Mononuclear cell (primary cell): ENCODE measurements around the gene TRMT10B. TPM values are rescaled to one million over a fixed set of nuclear protein-coding genes. Genes with fewer than 3 reads are reported as not detected.
"Not testable (repeated sequence)": the region's sequence is repeated elsewhere in the genome, so short reads cannot be mapped to it uniquely, and the experiment has no call there.

ENCODE experiments used
- H3K27me3 ChIP-seq: 2 replicates; pipeline ENCODE4 v1.6.0; 2011; ENCODE audit warnings: low read length, control low read depth; ENCODE audit not compliant: insufficient read depth
- H3K4me1 ChIP-seq: 2 replicates; pipeline ENCODE4 v1.5.1; 2011; ENCODE audit warnings: mild to moderate bottlenecking, low read length, control low read depth; ENCODE audit not compliant: insufficient read depth
- H3K4me3 ChIP-seq: 2 replicates; pipeline ENCODE4 v1.5.1; 2011; ENCODE audit warnings: mild to moderate bottlenecking, low read length, moderate library complexity
- H3K9me3 ChIP-seq: 2 replicates; pipeline ENCODE4 v1.5.1; 2011; ENCODE audit warnings: low read depth, mild to moderate bottlenecking, control low read depth, low read length
- total RNA-seq: library from RNA; depleted of rRNA; stranded (reverse); fragments of >200 nt; gene quantifications from one replicate; pipeline ENCODE4 v1.2.3, GENCODE V29; 2012

Gene TRMT10B
- total RNA-seq, 1 donor, result 3.0 TPM

- H3K4me1 ChIP-seq, result peaks cover 38% of the 10 kb centered on the region
- peak overlapping the region; percentile 87 for H3K4me3 ChIP-seq
- no peaks in the 10 kb centered on the region for H3K9me3 ChIP-seq
- H3K27me3 ChIP-seq, result no peaks in the 10 kb centered on the region
These were observed 48.5 kb downstream of the TRMT10B start for GRCh38 chr9:37801959-37802711.

DNA sequence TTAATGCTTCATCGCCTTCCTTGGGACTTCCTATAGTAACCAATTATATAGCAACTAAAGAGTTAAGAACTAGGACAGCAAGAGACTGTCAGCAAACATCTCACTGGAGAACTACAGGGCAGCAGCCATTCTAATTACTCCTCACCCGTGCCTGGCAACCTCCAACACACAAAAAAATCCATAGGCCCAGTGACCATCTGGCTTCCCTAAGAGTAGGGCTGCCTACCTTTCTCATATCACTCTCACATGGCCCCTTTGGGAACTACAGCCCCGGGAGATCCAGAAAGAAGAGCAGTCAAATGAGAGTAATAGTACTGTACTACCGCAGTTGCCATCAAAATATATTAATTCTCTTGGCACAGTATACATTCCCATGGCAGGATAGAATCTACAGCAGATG, 52.7 kb downstream of the TRMT10B start:
- H3K9me3 ChIP-seq, result no peaks in the 10 kb centered on the region
- H3K4me1 ChIP-seq, result peaks cover 17% of the 10 kb centered on the region
- no peak overlapping the region for H3K4me3 ChIP-seq
- H3K27me3 ChIP-seq, result no peaks in the 10 kb centered on the region

- not testable (repeated sequence) for H3K4me3 ChIP-seq, H3K27me3 ChIP-seq, H3K9me3 ChIP-seq, H3K4me1 ChIP-seq
These were observed 56.1 kb downstream of the TRMT10B start for GRCh38 chr9:37809676-37810075.

- Histone ChIP-seq H3K9me3 (no peaks in the 10 kb centered on the region), H3K4me3 (no peak overlapping the region), H3K27me3 (no peaks in the 10 kb centered on the region), H3K4me1 (peaks cover 9% of the 10 kb centered on the region)
These were observed 58.4 kb downstream of the TRMT10B start for GRCh38 chr9:37811906-37812476.

DNA sequence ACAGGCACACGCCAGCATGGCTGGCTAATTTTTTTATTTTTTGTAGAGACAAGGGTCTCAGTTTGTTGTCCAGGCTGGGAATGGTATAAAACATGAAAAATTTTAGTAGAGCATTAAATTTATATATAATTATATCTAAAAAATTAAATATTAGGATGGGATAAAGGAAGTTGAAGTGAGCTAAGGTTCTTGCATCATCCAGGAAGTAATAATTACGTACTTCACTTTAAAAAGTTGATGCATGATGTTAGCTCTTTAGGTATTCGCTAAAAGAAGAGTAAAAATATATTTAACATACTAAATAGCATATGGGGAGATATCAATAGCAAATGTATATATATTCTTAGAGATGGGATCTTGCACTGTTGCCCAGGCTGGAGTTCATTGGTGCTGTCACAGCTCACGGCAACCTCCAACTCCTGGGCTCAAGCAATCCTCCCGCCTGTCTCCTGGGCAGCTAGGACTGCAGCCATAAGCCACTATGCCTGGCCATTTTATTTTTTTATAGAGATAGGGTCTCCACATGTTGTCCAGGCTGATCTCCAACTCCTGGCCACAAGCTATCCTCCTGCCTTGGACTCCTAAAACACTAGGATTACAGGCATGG, 59.3 kb downstream of the TRMT10B start:
- no peak overlapping the region for H3K4me3 ChIP-seq
- H3K4me1 ChIP-seq, result peaks cover 9% of the 10 kb centered on the region
- no peaks in the 10 kb centered on the region for H3K9me3 ChIP-seq
- no peaks in the 10 kb centered on the region for H3K27me3 ChIP-seq

- Histone ChIP-seq H3K4me3 (no peak overlapping the region), H3K27me3 (no peaks in the 10 kb centered on the region), H3K9me3 (no peaks in the 10 kb centered on the region), H3K4me1 (no peaks in the 10 kb centered on the region)
These were observed 65.2 kb downstream of the TRMT10B start for GRCh38 chr9:37818849-37819248.

GRCh38 chr9:37820142-37820541, 66.5 kb downstream of the TRMT10B start:
- Histone ChIP-seq H3K27me3 (no peaks in the 10 kb centered on the region), H3K4me3 (no peak overlapping the region), H3K4me1 (no peaks in the 10 kb centered on the region), H3K9me3 (no peaks in the 10 kb centered on the region)

DNA sequence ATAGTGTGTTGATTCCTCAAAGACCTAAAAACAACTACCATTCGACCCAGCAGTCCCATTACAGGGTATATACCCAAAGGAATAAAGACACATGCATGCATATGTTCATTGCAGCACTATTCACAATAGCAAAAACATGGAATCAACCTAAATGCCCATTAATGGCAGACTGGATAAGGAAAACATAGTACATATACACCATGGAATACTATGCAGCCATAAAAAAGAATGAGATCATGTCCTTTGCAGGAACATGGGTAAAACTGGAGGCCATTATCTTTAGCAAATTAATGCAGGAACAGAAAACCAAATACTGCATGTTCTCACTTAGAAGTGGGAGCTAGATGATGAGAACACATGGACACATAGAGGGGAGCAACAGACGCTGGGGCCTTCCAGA, 71.6 kb downstream of the TRMT10B start:
- not testable (repeated sequence) for H3K9me3 ChIP-seq, H3K27me3 ChIP-seq, H3K4me1 ChIP-seq, H3K4me3 ChIP-seq

GRCh38 chr9:37827483-37828165, 74.0 kb downstream of the TRMT10B start:
- H3K4me1 ChIP-seq, result no peaks in the 10 kb centered on the region
- no peaks in the 10 kb centered on the region for H3K9me3 ChIP-seq
- H3K4me3 ChIP-seq, result no peak overlapping the region
- no peaks in the 10 kb centered on the region for H3K27me3 ChIP-seq

Other genes starting within 250 kb of the TRMT10B start
- gene FBXO10, start 177.4 kb upstream of the TRMT10B start, total RNA-seq, result 2.3 TPM
- gene TOMM5, start 161.2 kb upstream of the TRMT10B start, total RNA-seq, result 37.5 TPM
- not detected for gene FRMPD1, start 102.9 kb upstream of the TRMT10B start, total RNA-seq
- 81.1 TPM for gene EXOSC3, start 31.3 kb downstream of the TRMT10B start, total RNA-seq
- gene DCAF10, start 47.0 kb downstream of the TRMT10B start, total RNA-seq, result 8.8 TPM
- gene SLC25A51, start 150.3 kb downstream of the TRMT10B start, total RNA-seq, result 24.8 TPM